GM12891 (cell line): ENCODE results near the gene MIA3.

Source experiments
- POLR2A ChIP-seq: IDR thresholded peaks from 2 replicates; pipeline ENCODE4 v1.6.1; 2011; ENCODE audit warnings: low read depth, low read length, control low read depth
- TAF1 ChIP-seq: IDR thresholded peaks from 2 replicates; pipeline ENCODE4 v1.6.1; 2011; ENCODE audit warnings: low read depth, low read length, control low read depth

GRCh38 chr1:222588135-222588534 lies 29.8 kb upstream of the MIA3 start:
- TF ChIP-seq POLR2A = no peak
- TF ChIP-seq TAF1 = no peak
